HL-60/S4 treated with retinoic acid at 250 ng/mL for 4 days and 3 days (cell line): ENCODE results near the gene ANO8.

Experiments used
- in situ Hi-C: fragments of 300-500 bp; cut with MboI; formaldehyde crosslinking; loops from 2 replicates; pipeline ENCODE4 v1.7.0; 2022; ENCODE audit warnings: low sequenced_read_pairs

Gene ANO8

GRCh38 chr19:17328517-17329365 lies 5.9 kb downstream of the ANO8 start:
- in situ Hi-C loops = no loop called here

GRCh38 chr19:17327654-17328516 lies 6.8 kb downstream of the ANO8 start:
- in situ Hi-C loops = no loop called here

DNA sequence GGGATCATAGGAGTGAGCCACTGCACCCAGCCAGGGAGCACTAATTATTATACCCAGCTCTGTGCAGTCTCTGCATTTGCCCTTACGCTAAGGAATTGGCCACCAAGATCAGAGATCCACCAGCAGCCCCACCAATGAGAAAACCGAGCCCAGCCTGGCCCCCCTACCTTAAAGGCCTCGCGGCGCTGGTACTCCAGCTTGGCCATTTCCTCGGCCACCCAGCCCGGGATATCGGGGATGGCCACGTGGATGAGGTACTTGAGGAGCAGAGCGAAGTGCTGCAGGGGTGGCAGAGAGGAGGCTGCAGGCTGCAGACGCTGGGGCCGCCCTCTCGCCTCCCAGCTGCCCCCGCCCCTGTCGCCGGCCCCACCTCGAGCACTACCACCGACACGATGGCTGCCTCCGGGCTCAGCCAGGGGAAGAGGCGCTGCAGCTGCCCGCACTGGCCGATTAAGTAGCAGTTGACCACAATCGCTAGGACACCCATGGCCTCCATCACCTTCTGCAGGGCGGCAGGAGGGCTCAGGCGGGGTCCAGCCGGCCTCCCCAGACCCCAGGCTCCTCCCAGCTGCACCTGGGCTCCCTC lies 7.5 kb downstream of the ANO8 start:
- in situ Hi-C loops = no loop called here

DNA sequence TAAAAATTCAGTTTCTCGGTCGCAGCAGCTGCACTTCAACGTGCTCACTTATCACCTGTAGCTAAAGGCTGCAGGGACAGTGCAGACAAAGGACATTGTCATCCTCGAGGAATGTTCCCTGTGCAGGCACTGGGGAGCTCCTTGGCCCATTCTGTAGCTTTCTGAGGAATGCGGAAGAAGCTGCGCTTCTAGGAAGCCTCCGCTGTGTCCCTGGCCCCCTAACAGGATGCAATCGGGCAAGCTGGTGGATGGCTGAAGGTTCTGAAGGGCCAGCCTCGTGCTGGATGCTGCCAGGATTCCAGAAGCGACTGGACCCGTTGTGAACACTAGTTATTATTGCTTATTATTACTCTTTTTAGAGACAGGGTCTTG lies 8.1 kb downstream of the ANO8 start:
- in situ Hi-C loops = no loop called here

DNA sequence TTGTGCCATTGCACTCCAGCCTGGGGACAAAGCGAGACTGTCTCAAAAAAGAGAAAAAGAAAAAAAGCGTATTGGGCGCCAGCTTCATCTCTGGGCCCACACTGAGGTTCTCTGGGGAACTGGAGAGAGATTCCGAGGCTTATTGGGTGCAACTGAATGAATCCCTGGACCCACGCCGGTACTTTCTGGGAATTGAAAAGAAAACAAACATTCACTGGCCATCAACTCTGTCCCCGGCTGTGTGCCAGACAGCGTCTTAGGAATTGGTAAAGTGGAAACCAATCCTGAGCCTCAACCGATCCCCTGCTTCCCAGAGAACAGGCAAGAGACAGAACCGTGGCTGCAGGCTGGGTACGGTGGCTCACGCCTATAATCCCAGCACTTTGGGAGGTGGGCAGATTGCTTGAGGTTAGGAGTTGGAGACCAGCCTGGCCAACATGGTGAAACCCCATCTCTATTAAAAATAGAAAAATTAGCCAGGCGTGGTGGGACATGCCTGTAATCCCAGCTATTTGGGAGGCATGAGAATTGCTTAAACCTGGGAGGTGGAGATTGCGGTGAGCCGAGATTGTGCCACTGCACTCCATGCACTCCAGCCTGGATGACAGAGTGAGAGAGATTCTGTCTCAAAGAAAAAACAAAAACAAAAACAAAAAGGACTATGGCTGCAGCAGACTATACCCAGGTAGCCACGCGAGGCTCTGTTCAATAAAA lies 8.6 kb downstream of the ANO8 start:
- in situ Hi-C loops = no loop called here

GRCh38 chr19:17325133-17325532 lies 9.5 kb downstream of the ANO8 start:
- in situ Hi-C loops = no loop called here

DNA sequence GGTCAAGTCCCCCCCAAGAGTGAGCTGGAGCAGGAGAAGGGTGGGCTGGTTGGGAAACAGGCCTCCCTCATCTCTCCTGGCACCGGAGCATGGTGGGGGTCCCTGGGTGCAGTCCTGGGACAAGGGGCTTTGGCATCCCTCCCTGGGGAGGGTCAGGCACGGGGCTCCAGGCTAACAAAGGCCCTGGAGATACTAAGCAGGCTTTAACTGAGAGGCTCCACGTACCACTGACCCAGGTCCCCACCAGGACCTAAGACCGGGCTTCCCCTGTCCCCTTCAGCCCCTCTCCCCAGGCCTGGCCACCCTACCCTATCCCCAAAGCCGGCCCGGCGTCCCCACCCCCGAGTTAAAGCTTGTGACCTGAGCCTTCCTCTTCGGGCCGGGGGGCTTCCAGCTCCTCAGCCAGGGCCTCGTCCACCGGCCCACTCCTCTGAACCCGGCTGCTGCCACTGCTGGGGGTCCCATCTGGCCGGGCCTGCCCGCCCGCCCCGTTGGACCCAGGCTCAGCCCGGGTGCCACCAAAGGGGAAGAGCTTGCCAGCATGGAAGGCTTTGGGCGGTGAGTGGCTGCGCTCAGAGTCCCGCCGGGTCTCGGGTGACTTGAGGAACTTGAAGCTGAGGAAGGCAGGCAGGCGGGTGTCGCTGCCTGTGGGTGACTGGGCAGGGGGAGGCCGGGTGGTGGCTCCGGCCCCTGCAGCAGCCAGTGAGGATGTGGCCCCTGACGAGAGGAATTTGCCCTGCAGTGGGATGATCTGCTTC lies 10.1 kb downstream of the ANO8 start:
- in situ Hi-C loops = no loop called here

DNA sequence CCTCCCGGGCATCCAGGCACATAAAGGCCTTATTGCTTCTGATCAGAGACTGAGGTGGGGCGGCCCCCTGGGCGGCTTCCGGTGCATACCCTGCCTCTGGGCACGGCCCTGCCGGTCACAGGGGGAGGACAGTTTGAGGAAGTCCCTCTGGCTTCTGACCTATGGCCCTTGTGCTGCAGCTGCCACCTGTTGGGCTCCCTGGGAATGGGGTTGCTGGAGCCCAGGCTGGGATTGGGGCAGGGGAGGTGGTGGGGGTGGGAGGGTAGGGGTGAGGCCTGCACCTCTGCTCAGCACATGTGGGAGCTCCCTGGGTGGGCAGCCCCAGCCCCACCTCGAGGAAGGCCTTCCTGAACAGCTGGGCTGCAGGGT lies 10.7 kb downstream of the ANO8 start:
- in situ Hi-C loops = no loop called here

GRCh38 chr19:17323300-17323963 lies 11.2 kb downstream of the ANO8 start:
- in situ Hi-C loops = no loop called here

GRCh38 chr19:17322854-17323253 lies 11.8 kb downstream of the ANO8 start:
- in situ Hi-C loops = no loop called here

DNA sequence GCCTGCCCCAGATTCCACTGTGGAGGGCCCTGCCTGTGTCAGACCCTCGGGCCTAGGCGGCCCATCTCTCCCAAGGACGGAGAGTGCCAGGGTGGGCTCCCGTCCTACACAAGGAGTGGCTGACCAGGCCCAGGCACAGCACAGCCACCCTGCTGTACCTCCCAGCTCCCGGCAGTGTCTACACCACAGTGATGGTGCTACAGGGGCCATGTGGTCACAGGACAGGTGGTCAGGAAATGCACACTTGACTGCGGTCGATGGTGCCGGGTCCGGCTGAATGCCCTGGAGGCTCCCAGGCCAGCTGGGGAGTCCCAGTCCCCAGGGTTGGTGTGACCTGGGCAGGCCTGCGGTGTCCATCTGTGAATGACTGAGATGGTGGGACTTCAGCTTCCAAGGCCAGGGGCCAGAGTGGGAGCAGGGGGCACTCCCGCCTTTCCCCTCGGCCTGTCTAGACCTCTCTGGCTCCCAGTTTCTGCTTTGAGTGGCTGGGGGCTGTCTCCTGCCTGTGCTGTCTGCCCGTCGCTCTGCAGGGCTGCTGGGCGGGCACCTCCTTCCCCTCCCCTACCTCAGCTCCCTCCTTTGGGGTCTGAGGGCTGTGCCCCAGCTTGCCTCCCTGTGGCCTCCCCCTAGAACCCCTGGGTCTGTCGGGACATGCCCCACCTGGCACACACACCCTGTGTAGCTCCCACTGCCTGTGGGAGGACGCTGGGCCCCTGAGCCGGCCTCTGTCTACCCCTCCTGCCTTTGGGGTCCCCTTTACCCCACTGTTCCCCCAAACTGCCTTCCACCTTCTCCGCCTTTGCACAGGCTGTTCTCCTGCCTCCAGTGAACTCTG lies 12.8 kb downstream of the ANO8 start:
- in situ Hi-C loops = no loop called here

- in situ Hi-C loops = no loop called here
These were observed 14.2 kb downstream of the ANO8 start for GRCh38 chr19:17320435-17320834.

GRCh38 chr19:17319473-17320238 lies 15.0 kb downstream of the ANO8 start:
- in situ Hi-C loops = no loop called here

DNA sequence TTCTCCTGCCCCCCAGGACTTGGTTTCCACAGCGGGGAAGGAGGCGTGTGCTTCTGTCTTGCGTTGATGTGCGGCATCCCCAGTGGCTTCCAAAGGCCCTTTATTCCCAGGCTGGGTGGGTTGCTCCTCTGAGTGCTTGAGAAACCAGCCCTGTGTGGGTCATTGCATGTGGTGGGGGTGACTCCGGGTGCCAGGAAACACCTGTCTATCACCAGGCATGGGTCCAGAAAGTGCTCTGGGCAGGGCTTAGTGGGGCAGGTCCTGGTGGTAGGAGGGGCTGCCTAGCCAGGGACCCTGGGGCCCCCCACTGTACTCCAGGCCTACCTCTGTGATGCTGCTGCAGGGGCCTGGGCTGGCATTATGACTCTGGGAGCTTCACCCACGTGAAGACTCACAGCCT lies 15.7 kb downstream of the ANO8 start:
- in situ Hi-C loops = no loop called here

DNA sequence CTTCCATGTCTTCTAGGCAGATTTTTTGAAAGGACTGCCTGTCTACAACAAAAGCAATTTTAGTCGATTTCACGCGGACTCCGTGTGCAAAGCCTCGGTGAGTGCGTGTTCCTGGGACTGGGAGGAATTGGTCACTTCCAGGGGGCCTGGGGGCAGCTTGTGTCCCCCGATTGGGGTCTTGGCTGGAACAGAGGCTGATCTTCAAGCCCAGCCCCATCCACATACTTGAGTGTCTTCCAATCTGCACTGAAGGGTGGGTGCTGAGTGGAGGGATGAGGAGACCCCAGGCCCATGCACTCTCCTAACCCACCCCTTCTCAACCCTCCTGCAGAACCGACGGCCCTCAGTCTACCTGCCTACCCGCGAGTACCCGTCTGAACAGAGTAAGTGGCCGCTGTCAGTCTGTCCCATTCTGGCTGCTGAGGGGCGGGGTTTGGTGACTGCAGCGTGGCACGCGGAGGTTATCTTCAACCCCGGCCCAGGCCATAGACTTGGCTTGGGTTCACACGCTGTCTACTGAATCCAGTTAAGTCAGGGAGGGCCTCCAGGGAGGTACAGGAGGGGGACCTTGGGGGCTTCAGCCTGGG lies 20.6 kb downstream of the ANO8 start:
- in situ Hi-C loops = no loop called here

GRCh38 chr19:17312189-17313113 lies 22.2 kb downstream of the ANO8 start:
- in situ Hi-C loops = no loop called here
